ENCODE data around the gene SVEP1.

Gene SVEP1

DNA sequence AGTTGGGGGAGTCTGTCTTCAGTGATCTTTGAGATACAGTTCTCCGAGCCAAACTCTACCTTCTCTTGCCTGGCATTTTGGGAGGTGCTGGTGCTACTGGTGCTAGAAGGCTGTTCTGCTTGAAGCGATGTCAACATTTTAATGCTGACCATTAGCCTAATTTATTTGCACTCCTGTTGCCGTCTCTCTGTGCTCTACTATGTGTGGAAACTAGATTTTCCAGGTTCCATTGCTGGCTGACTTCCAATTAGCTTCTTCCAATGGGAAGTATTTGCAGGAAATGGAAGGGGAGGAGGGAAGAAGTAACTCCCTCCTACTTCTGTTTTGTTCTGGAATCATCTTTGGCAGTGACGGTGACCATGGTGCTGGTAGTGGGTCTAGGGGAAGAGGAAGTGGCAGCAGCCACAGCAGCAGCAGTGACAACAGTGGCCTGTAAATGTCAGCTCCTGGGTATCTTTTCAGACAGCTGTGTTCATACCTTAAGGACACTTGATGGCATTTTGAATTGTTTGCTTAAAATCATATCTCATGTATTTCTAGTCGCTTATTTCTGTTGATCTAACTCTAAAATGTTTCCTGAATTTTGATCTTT is 249.8 kb downstream of the SVEP1 start:
- TF ChIP-seq, protein P1, sequence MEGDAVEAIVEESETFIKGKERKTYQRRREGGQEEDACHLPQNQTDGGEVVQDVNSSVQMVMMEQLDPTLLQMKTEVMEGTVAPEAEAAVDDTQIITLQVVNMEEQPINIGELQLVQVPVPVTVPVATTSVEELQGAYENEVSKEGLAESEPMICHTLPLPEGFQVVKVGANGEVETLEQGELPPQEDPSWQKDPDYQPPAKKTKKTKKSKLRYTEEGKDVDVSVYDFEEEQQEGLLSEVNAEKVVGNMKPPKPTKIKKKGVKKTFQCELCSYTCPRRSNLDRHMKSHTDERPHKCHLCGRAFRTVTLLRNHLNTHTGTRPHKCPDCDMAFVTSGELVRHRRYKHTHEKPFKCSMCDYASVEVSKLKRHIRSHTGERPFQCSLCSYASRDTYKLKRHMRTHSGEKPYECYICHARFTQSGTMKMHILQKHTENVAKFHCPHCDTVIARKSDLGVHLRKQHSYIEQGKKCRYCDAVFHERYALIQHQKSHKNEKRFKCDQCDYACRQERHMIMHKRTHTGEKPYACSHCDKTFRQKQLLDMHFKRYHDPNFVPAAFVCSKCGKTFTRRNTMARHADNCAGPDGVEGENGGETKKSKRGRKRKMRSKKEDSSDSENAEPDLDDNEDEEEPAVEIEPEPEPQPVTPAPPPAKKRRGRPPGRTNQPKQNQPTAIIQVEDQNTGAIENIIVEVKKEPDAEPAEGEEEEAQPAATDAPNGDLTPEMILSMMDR (IDR thresholded peaks at IDR 0.05) = no peak

GRCh38 chr9:110328763-110329162 is 250.8 kb downstream of the SVEP1 start:
- TF ChIP-seq, protein P1 (IDR thresholded peaks at IDR 0.05) = no peak

DNA sequence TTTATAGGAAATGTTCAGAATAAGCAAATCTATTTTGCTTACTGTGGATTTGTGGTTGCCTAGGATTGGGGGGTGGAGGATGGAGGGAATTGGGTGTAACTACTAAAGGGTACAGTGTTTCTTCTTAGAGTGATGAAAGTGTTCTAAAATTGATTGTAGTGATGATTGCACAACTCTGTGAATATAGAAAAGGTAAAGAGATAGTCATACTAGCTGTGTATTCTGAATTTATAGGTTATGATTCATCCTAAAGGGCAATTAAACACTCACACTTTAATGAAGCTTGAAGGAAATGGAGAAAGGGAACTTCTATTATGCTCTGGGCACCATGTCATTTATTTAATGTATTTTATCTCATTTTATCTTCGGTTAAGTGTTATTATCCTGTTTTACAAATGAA is 251.8 kb downstream of the SVEP1 start:
- TF ChIP-seq, protein P1 (IDR thresholded peaks at IDR 0.05) = no peak

- TF ChIP-seq, protein P1 (IDR thresholded peaks at IDR 0.05) = no peak
These were observed 255.7 kb downstream of the SVEP1 start for GRCh38 chr9:110323818-110324217.

DNA sequence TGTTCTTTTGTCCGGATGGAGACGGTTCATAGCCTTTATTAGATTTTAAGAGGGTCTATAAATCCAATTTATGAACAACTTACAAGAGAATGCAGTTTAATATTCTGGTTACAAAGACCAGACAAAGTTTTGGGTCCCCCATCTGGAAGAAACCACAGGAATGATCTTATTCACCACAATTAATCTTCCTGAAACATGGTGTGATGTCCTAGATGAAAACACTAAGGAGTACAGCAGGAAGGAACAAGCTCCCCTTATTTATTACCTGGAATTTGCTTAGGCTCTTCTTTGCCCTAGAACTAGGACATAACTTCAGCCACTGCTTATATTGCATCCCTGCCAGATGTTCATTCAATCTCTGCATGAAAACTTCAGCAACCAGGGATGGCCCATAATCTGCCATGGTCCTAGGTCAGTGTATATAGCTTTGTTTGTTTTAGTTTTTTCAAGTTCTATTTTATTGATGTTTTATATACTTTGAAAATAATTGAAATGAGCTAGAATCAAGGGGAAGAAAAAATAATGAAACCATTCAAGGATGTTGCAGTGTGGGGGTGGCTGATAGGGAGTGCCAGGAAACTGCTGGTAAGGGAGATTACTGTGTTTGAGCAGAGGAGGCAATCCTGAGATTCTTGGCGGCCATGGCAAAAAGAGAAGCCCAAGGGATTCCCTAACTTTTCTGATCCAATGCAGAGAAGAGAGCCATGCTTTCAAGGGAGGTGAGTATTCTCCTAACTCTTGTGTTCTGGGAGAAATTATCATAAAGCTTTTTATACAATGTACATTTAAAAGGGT is 258.7 kb downstream of the SVEP1 start:
- TF ChIP-seq, protein P1 (IDR thresholded peaks at IDR 0.05) = no peak

GRCh38 chr9:110319781-110320492 is 259.6 kb downstream of the SVEP1 start:
- TF ChIP-seq, protein P1 (IDR thresholded peaks at IDR 0.05) = no peak

DNA sequence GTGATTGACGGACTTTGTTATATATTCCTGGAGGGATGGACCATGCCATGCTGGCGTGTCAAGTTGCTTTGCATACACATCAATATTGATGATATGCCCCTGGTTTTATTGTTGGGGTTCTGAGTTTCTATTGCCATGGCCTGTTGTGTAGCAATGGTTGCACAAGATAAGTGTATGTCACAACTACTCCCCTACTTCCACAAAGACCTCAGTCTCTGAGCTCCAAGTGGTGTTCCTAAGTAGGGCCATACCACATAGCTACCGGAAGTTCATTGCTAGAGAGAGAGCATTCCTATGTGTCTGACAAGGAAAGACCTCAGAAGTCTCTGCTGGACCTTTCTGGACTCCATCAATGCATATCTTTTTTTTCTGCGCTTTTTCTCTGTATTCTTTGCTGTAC is 261.6 kb downstream of the SVEP1 start:
- TF ChIP-seq, protein P1 (IDR thresholded peaks at IDR 0.05) = no peak
